GM12874 (cell line): ENCODE results near the gene CENPS.

ENCODE experiments used
- TF ChIP-seq, protein P1 (sequence below): IDR thresholded peaks from 2 replicates; pipeline ENCODE4 v1.5.1; 2011; ENCODE audit warnings: low read depth, mild to moderate bottlenecking, control low read depth, low read length, moderate library complexity; ENCODE audit not compliant: insufficient read depth

Gene CENPS

GRCh38 chr1:10424651-10425050 lies 5.6 kb upstream of the CENPS start:
- TF ChIP-seq, protein P1, sequence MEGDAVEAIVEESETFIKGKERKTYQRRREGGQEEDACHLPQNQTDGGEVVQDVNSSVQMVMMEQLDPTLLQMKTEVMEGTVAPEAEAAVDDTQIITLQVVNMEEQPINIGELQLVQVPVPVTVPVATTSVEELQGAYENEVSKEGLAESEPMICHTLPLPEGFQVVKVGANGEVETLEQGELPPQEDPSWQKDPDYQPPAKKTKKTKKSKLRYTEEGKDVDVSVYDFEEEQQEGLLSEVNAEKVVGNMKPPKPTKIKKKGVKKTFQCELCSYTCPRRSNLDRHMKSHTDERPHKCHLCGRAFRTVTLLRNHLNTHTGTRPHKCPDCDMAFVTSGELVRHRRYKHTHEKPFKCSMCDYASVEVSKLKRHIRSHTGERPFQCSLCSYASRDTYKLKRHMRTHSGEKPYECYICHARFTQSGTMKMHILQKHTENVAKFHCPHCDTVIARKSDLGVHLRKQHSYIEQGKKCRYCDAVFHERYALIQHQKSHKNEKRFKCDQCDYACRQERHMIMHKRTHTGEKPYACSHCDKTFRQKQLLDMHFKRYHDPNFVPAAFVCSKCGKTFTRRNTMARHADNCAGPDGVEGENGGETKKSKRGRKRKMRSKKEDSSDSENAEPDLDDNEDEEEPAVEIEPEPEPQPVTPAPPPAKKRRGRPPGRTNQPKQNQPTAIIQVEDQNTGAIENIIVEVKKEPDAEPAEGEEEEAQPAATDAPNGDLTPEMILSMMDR: no peak

DNA sequence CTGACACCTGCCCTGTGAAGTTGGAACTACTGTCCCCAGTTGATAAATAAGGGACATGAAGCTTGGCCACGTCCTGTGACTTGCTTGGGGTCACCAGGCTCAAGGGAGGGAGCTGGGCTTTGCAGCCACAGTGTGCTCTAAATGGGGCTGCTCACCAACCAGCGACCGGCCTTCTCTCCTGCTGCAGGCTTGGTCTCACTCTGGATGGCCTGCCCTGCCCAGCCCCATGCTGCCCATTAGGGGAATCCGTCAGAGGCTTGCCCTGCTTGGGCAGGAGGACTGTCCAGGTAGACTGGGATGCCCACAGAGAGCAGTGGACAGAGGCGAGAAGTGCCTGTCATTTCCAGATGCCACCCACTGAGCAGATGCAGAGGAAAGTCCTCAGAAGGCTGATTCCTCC lies 1.2 kb upstream of the CENPS start:
- TF ChIP-seq, protein P1: no peak

GRCh38 chr1:10429868-10430215 lies 391 bp upstream of the CENPS start:
- TF ChIP-seq, protein P1: no peak

DNA sequence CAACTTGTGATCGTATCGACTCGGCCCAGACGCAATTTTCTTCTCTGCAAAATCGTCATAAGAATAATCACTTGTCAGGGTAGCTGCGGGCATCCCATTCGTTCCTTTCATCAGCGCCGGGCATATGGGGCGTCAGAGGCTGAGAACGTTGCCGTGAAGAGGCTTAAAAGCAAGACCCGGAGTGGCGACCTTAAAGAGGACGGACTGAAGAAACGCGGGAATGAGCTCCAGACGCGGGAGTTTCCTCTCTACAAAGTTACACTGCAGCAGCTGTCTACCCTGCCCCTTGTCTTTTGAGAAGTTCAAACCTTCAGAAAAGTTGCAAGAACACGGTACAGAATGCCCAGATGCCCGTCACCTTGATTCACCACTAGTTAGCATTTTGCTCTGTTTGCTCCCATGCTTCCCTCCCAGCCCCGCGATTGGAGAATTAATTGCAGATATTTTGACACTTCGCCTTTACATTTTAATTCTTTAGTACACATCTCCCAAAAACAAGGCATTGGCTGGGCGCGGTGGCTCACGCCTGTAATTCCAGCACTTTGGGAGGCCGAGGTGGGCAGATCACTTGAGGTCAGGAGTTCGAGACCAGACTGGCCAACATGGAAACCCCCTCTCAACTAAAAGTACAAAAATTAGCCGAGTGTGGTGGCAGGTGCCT lies 967 bp downstream of the CENPS start:
- TF ChIP-seq, protein P1: no peak

- TF ChIP-seq, protein P1: no peak
Observed at GRCh38 chr1:10432910-10433700, 2.9 kb downstream of the CENPS start.

- TF ChIP-seq, protein P1: no peak
Observed at GRCh38 chr1:10433790-10434189, 3.6 kb downstream of the CENPS start.

DNA sequence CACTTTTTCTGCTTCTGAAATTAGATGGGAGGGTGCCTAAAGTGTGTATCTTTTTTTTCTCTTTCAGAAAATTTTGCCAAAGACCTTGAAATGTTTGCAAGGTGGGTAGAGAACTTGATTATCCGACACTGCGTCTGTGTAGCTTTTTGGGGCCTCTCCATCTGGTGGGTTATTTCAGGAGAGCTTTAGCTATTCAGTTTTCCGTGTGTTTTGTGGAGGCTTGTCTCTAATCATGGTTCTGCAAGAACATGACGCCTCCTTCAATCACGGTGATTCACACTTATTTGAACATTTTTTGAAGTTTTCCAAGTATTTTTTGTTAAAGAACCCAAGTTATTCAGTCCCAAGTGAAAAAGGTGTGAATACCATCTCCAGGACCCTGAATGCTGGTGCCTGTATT lies 4.4 kb downstream of the CENPS start:
- TF ChIP-seq, protein P1: no peak
